ENCODE measurements around the gene NDUFS8.

The NDUFS8 gene

GRCh38 chr11:68028802-68029545, 1.5 kb upstream of the NDUFS8 start:
- Histone ChIP-seq H3K27ac (replicated peaks) (no peak overlapping the region; the same call in 1 of the 2 replicates), H3K4me3 (replicated peaks; ENCODE audit: insufficient read depth, low read length) (no peak overlapping the region), H3K27me3 (ENCODE audit: insufficient read depth, poor library complexity, severe bottlenecking) (no peaks in the 10 kb centered on the region)
- DNase-seq (ENCODE audit: low read depth in 1 of 2, low spot score in 1 of 2), result peak in 1 of 2 experiments; percentile 41
- TF ChIP-seq SPI1 (IDR thresholded peaks at IDR 0.05; ENCODE audit: borderline replicate concordance, low read depth), result no peak
- TF ChIP-seq CTCF (IDR thresholded peaks at IDR 0.05; ENCODE audit: insufficient read depth, low read length), result no peak
- no peak for TF ChIP-seq REST (IDR thresholded peaks at IDR 0.05; ENCODE audit: insufficient replicate concordance, low read depth)
- no peak for TF ChIP-seq POLR2AphosphoS5 (IDR thresholded peaks at IDR 0.05; ENCODE audit: low read depth)
- no peak for TF ChIP-seq GABPA (IDR thresholded peaks at IDR 0.05; ENCODE audit: low read depth)

GRCh38 chr11:68031144-68031464, 623 bp downstream of the NDUFS8 start:
- Histone ChIP-seq H3K27ac (replicated peaks) (peak overlapping the region; percentile 82), H3K4me3 (replicated peaks; ENCODE audit: insufficient read depth, low read length) (peak overlapping the region; percentile 89), H3K27me3 (ENCODE audit: insufficient read depth, poor library complexity, severe bottlenecking) (no peaks in the 10 kb centered on the region)
- DNase-seq (ENCODE audit: low read depth in 1 of 2, low spot score in 1 of 2), result no peak
- TF ChIP-seq CTCF (IDR thresholded peaks at IDR 0.05; ENCODE audit: insufficient read depth, low read length) (no peak), REST (IDR thresholded peaks at IDR 0.05; ENCODE audit: insufficient replicate concordance, low read depth) (no peak), POLR2AphosphoS5 (IDR thresholded peaks at IDR 0.05; ENCODE audit: low read depth) (no peak), SPI1 (IDR thresholded peaks at IDR 0.05; ENCODE audit: borderline replicate concordance, low read depth) (no peak), GABPA (IDR thresholded peaks at IDR 0.05; ENCODE audit: low read depth) (no peak)

GRCh38 chr11:68032003-68032402, 1.5 kb downstream of the NDUFS8 start:
- TF ChIP-seq CTCF (IDR thresholded peaks at IDR 0.05; ENCODE audit: insufficient read depth, low read length), result no peak
- no peak for TF ChIP-seq POLR2AphosphoS5 (IDR thresholded peaks at IDR 0.05; ENCODE audit: low read depth)
- TF ChIP-seq REST (IDR thresholded peaks at IDR 0.05; ENCODE audit: insufficient replicate concordance, low read depth), result no peak
- no peak for TF ChIP-seq GABPA (IDR thresholded peaks at IDR 0.05; ENCODE audit: low read depth)
- DNase-seq (ENCODE audit: low read depth in 1 of 2, low spot score in 1 of 2), result no peak
- Histone ChIP-seq H3K4me3 (replicated peaks; ENCODE audit: insufficient read depth, low read length) (no peak overlapping the region), H3K27me3 (ENCODE audit: insufficient read depth, poor library complexity, severe bottlenecking) (no peaks in the 10 kb centered on the region), H3K27ac (replicated peaks) (no peak overlapping the region)

All from HL-60 (cell line).